T-helper 2 cell treated with Interferon-gamma antibody and Interleukin-4, amounts not matched to agents 100 ng/mL and 5 ng/mL, for 36 hours (primary cell): ENCODE data around the gene SV2C. TPM values are rescaled to one million over a fixed set of nuclear protein-coding genes. Genes with fewer than 3 reads are reported as not detected.

Experiments used
- intact Hi-C: fragments of 100-400 bp; cut with micrococcal nuclease; formaldehyde crosslinking; loops from one replicate; pipeline ENCODE4 v1.15.1; 2023
- total RNA-seq: library from RNA; stranded (reverse); gene quantifications from 2 replicates; pipeline ENCODE4 v1.2.3, GENCODE V29; 2022

Gene SV2C
- total RNA-seq, 1 donor from 2014 or later, result 0.02 TPM

DNA sequence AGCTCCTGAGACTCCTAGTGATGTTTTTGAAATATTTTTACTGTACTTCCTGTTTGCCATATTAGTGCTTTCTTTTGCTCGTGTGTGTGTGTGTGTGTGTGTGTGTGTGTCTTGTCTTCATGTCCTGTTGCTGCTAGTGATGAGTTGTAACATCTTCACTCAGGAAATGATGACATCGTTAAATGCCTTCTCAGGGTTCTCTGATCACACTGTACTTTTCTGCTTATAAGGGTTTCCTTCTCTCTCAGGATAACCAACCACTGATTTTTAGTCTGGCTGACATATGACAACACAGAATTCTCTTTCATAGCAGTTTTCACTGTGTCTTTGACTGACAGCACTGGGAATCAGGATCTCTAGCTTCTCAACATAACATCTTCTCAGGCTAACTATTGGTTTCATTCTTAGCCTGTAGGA, 16.1 kb downstream of the SV2C start:
- intact Hi-C loops, result no loop called here

DNA sequence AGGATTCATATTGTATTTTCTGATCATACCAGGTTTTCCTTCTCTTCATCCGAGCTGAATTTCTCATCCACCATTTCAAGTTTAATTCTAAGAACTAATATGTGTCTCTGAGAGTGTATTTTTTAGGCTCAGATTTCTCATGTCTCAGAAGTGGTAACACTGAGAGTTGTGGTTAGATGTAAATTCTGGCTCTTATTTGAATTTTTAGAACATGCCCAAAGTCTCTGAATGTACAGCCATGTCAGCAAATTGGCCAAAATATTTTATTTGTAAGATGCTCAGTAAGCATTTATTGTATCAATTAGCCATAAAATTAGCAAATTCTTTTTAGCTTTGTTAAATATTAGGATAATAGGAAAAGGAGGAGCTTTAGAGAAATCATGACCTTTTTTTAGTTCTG, 16.6 kb downstream of the SV2C start:
- intact Hi-C loops, result no loop called here

DNA sequence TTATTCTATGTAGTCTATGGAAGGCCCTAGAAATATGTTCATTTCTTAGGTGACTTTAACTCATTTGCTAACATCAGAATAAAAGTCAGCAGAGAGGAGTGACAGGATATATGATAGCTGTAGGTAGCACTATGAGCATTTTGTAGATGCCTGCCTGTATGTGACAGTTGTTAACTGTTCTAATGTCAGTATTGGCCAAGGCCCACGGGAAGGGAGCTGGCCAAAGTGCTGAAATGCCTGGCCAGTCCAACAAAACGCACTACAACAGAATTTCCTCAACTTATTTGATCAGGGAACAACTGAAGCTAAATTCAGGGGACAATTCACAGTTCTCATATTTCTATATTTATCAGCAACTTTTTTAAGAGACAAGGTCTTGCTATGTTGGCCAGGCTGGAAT, 20.8 kb downstream of the SV2C start:
- intact Hi-C loops, result no loop called here

DNA sequence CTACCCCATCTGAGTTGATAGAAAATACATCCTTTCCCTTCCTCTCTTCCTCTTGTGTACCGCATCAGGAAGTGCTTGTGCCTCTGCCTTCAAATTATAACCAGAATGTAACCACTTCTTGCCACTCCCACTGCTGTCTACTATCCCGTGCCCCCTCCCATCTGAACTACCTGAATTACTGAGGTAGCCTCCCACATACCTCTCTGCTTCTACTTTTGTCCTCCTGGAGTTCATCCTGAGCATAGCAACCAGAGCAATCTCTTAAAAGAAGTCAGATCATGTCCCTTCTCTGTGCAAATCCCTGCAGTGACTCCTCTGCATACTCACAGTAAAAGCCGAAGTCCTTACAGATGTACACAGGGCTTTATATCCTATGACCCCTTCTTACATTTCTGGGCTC, 23.0 kb downstream of the SV2C start:
- intact Hi-C loops, result no loop called here

DNA sequence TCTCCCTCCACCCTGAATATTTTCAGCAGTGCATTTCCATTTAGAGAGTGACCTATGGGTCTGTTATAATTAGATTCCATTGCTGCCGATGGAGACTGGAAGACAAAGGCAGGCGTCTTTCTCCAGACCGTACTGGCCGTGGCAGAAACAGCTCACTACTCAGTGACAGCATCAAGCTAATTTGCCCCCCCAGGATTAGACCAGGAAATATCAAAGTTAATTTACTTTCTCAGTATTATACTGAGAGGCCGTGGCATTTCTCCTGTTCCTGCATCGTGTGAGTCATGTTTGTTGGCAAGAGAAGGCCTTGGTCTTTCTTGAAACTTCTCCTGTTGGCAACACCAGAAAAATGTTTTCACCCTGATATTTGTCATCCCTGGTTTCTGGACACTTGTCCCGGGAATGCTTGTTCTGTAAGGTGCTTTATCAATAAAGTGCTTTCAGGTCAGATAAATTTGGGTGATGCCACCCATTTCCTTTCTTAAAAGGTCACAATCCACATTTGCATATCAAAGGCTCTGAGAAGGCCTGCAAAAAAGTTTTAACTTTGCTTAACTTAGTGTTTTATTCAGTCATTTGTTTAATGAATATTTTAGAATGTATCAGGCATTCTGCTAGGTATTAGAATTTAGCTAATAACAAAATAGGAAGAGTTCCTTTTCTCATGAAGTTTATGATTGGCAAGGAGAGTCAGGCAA, 28.4 kb downstream of the SV2C start:
- intact Hi-C loops, result no loop called here

DNA sequence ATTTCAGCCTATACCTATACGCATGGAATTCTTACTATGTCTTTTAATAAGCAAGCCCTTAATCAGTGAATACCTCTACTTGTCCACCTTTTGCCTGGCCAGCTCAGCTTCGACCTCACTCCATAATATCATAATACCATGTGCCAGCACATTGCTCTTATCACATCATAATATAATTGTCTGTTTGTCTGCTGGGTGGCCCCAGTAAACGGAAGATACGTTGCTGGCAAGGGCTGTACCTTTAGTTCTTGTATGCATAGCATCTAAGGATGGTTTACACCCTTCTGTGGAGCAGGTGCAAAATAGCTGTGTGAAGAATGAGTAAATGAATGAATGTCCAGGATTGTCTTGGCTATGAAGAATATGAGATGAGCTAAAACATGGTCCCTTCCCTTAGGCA, 29.9 kb downstream of the SV2C start:
- intact Hi-C loops, result no loop called here

DNA sequence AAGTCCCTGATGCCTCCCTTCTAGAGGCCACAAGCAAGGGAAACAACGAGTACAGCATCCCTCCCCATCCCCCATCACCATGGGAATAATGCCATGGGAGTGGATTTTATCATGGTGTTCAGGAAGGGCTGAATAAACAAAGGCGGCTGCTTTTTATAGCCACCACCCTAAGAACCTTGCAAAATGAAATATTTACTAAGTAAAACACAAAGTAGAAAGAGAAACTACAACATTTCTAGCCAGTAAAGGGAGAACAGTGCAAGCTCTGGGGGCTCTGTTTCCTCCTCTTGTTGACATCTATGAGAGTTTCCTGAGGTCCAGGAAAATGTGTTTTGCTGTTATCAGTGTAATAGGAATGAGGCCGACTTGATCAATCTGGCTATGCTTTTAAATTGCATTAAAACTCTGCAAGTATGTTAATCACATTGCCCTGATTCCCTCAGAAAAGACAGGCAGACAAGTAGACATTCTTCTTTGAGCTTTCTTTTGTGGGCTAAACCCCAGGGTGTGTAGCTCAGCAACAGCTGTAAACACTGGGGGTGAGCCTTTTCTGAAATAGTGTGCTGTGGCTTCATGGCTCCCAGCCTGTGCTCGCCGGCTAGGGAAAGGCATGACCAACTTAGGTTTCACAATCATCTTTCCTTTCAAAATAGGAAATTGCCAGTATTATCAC, 31.1 kb downstream of the SV2C start:
- intact Hi-C loops, result no loop called here

DNA sequence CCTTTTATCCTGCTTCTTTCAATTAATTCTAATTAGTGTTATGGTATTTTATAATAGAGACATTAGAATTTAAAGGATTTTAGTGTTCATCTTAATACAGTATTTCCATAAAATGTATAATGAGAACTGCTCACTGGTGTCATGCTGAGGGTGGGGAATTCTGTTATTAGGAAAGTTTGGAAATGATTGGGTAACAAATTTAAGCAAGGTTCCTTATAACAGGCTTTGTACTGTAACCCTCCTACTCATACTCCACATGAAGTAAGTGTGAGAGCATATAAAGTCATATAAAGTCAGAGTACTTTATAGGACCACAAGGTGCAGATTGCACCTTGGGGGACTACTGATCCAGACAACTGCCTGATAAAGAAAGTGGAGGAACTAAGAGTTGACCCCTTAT, 42.2 kb downstream of the SV2C start:
- intact Hi-C loops, result no loop called here

DNA sequence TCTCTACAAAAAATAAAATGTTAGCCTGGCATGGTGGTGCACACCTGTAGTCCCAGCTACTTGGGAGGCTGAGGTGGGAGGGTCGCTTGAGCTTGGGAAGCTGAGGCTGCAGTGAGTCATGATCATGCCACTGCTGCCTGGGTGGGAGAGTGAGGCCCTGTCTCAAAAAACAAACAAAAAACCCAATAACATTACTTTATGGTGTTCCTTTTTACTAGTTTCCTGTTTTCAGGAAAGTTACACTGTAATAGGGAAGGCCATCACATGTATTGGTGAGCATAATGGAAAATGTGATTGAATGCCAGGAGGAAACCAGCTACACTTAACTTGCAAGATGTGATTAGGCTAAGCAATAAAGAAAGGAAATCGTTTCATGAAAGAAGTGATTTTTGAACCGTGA, 42.7 kb downstream of the SV2C start:
- intact Hi-C loops, result no loop called here

DNA sequence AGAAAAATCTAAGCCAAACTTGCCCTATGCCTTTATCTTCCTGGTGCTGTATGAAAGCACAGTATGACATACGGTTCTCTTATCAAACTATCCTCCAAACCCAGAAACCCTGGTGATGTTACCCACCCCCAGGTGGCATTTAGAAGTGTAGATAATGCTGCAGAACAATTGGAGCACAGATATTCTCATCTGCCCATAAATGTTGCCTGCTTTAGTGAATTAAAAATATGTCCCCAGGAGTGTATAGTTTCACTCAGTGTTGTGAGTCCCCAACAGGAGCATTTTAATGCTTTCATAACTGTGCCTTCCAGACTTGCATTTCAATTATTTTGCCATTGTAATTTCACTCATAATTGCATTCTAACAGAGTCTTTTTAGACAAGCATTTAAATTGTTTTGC, 50.8 kb downstream of the SV2C start:
- intact Hi-C loops, result no loop called here

DNA sequence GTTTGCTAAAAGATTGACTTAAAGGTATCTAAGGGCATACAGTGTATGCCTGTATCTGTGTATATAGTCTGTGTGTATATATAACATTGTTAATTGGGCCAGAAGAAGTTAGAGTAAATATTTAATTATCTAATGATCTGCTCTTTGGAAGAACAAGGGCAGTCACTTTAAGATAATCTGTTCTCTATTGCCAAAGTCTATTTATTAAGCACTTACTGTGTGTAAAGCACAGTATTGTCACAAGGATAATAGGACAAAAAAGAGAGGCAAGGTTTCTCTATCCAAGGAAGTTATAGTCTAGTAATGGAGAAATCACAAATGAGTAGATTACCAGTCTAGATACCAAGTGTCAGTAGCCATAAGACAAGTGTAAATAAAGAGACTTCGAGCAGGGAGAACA, 51.5 kb downstream of the SV2C start:
- intact Hi-C loops, result no loop called here

DNA sequence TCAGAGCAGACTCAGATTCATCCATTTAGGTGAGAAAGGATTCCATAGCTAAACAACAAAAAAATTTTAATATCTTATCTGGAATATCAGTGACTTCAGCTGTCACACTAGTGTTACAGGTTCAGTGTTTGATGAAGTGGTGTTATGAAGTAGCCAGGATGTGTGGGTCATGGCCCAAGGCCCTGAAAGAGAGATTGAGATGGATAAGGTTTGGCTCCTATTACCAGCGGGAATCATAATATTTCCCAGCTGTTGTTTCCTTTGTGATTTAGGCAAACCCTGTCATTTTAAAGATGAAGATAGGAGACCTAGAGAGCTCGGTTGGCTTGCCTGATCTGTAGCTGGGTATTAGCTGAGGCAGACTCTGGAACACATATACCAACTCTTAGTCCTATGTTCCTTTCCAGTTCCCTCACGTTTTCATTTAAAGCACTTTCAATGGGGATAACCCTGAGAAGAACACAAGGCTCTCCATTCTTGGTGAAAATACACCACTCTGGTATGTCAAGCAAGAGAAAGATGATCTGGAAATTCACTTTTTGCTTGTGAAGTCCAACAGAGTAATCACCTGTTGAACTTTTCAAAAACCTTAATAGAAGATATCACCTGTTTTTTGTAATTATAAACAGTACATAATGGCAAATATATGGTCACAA, 54.8 kb downstream of the SV2C start:
- intact Hi-C loops, result no loop called here

DNA sequence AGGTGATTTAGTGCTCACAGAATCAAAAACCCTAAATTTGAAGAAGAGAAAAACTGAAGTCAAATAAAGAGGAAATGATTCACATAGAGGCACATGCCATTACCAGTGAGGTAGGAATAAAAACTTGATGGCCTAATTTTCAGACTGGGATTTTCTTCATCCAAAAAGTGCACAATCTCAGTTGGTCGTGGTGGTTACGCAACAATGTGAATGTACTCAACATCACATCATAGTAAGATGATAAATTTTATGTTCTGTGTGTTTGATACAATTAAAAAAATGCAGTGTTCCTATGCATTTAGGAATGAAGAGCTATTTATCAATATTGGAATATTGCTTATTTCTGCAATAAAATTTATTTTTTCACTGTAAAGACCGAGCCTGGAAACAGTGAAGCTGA, 60.7 kb downstream of the SV2C start:
- intact Hi-C loops, result no loop called here

DNA sequence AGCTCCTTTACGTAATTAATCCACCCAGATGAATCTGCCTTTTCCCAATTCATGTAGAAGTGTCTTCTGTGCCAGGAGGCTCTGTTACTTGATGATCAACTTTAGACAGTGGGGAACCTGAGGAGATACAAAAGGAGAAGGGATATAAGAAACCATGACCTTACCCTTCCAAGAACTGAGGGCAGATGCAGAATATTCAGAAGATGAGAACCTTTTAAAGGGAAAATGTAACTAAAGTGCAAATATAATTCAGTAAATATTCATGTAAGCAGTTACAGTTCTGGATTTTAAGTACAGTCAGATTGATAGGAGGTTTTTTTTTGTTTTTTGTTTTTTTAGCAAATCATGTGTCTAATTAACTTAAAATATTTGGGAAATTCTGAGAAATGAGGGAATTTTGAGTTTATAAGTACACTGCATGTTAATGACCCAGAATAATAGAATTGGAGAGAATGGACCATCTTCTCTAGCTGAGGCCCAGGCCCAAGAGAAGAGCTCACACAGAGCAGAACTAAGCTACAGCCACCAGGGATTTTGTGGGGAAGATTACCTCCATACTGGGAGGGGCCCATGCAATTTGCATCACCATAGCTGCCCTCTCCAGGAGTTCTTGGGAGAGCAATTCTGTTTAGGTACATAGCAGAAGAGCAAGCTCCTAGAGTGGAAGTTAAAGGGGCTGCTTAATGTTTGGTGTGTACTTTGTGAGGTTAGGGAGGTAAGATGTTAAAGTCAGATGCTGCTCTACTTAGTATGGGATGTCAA, 61.5 kb downstream of the SV2C start:
- intact Hi-C loops, result no loop called here

DNA sequence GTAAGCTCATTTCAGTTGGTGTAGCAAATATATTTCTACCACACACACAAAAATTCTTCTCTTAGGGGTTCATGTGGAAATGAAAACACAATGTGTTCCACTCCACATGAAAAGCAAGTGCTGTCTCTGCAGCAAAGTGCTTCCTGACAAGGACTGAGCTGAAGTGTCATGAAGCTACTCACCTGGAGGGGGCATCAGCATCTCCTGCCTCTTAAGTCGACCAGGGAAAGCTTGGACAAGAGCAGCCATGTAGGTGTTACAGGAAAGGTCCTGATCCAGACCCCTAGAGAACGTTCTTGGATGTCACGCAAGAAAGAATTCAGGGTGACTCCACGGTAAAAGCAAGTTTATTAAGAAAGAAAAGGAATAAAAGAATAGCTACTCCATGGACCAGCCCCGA, 62.8 kb downstream of the SV2C start:
- intact Hi-C loops, result no loop called here

DNA sequence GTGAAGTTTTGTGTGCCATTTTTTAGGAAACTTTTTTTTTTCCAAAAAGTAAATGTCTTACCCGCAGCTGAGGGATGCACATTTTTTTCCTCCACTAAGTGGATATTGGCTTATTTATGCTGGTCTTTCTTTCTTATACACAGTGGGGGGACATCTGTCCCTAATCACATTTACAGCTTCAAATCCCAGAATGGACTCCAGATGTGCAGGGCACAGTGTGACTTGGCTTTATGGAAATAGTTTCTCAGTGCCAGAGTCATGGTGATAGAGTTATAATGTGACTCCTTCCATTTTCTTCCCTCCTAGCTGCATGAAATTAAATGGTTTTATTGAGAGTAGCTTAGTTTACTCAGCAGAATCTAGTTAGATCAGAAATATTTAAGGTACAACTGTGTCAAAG, 66.5 kb downstream of the SV2C start:
- intact Hi-C loops, result no loop called here

DNA sequence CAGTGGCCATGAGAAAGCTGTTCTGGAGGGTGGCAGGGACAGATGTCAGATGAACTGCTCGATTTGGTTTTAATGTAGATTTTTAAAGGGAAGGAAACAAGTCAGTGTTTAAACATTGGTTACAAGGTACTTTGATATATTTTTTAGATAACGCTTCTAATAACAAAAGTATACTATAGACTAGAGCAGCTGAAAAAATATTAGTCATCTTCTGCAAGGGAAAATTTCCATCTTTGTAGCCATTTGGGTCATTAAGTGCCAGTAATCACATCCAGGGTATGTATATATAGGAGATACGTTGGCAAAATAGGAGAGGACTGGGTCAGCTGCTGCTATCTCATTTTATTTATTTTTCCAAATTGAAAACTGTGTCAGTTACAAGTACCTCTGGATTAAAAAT, 69.0 kb downstream of the SV2C start:
- intact Hi-C loops, result no loop called here

DNA sequence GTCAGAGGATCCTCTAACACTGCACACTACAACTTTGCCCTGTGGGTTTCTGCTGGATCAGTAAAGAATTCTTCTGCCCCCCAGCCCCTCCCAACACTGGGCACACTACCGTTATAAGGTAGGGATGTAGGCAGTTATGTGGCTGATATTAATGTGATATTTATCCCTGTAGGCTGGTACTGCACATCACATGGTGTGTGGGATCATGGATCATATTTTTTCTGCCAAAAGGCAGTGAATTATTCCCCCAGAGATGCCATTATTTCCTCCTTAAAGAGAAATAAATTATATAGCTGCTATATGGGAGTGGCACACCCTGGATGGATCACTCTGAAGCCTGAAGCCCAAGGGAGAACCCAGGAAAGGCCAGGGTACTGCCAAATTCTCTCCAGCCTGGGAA, 69.5 kb downstream of the SV2C start:
- intact Hi-C loops, result no loop called here

DNA sequence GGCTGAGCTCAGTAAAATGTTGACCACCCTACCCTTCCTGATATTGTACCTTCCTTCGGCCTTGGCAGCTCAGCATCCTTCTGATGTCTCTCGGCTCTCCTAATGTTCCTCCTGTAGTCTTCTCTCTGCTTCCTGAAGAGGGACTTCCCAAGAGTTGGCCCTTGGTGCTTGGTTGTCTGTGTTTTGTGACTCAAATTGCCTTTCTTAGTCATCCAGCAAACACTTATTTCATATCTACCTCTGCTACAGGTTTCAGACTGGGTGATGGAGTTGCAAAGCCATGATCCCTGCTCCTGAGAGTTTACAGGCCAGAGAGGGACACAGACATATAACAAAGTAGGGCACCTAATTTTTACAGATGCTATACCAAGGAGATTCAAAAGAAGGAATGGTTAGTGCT, 70.1 kb downstream of the SV2C start:
- intact Hi-C loops, result no loop called here

DNA sequence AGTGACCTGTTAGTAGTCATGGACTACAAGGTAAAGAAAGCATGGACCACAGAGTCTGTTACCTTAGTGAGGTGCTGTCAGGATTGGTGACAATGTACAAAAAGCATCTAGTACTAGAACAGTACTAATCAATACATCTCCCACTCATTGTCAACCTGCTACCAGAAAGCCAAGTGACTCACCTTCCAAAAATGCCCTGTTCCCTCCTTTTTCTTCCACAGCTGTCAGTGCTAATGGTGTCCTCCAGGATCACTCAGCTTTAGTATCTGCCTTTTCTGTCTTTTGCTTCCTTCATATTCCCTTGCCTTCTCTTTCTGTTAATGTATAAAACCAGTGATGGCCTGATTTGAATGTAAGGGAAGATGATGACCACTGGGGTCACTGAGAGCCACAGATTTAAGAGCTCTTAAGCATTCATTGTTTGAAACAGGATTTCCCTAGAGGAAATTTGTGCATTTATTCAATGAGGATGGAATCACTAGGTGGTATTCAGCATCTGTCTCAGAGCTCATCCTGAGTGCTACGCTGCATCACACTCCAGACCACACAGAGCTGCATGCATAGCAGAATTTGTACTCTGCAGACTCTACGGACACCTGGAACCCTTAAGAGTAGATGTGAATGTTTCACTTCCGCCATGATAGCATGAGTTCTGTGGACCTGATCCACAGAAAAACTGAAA, 71.0 kb downstream of the SV2C start:
- intact Hi-C loops, result no loop called here

DNA sequence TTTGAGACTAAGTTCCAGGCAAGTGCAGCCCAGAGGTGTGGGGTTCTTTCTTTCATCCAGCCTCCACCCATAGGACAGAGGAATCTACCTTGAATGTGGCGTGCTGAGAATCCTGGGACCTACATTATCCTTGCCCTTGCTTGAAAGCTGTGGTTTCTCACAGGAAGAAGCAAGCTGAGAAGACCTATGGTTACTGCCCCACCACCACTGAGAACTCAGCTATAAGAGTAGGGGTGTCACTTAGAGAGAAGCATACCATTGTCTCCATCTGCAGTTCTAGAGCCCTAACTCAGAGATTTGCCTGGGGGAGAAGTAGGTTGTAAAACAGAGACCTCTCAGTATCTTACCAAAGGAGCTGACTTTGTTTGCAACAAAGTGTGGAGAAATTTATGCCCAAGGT, 72.4 kb downstream of the SV2C start:
- intact Hi-C loops, result no loop called here

DNA sequence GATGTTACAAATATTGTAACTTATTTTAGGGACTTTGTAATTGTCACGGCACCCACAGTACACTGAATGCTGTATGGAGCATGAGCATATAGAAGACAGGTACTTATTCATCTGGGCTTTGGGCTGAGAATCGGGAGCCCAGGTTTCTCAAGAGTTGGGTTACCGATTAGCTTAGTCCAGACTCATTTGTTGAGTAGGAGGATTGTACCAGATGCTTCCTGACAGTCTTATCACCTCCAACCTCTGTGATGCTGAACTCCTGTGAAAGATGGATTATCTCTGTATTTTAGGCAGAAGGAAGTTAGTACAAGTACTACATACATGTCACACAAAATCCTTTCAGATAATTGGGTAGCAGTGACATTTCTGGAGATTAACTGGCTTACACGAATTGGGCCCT, 79.2 kb downstream of the SV2C start:
- intact Hi-C loops, result no loop called here
